H1 (cell line): ENCODE data around the gene COL11A1. TPM values are rescaled to one million over a fixed set of nuclear protein-coding genes. Genes with fewer than 3 reads are reported as not detected.

Experiments used
- CTCF ChIA-PET: fragments of 300-600 bp; sonication (Branson Sonifier 250); formaldehyde crosslinking; loops from one replicate; lab custom pipeline; 2021; ENCODE audit not compliant: partially characterized antibody; lab: Charles Lee
- POLR2A ChIA-PET: fragments of 300-600 bp; sonication (Branson Sonifier 250); formaldehyde crosslinking; loops from one replicate; lab custom pipeline; 2021; ENCODE audit warnings: inconsistent platforms; ENCODE audit not compliant: partially characterized antibody; lab: Charles Lee
- DNase-seq, 2 experiments: peaks; one replicate each; pipeline versions ENCODE4 v3.0.0 to v3.0.0-alpha.2; 2010 to 2022; ENCODE audit warnings: low spot score in 2 of 2, low read depth in 1 of 2, mixed read lengths in 1 of 2
- FAIRE-seq: peaks from 2 replicates; lab custom pipeline; 2011; peaks lifted over from hg19 to GRCh38; lab: Jason Lieb, UNC
- H2AFZ ChIP-seq: 2 replicates; pipeline ENCODE4 v1.8.1; 2012; ENCODE audit warnings: low read length, inconsistent platforms
- H2AK5ac ChIP-seq: 2 replicates; pipeline ENCODE4 v1.6.1; 2013; ENCODE audit warnings: low read depth, low read length
- H2BK120ac ChIP-seq: replicated peaks from 2 replicates; pipeline ENCODE3; 2013; ENCODE audit warnings: low read depth, low read length, inconsistent platforms
- H2BK12ac ChIP-seq: 2 replicates; pipeline ENCODE4 v1.6.1; 2013; ENCODE audit warnings: low read depth, low read length
- H2BK15ac ChIP-seq: 2 replicates; pipeline ENCODE4 v1.6.1; 2013; ENCODE audit warnings: low read length
- H2BK20ac ChIP-seq: 2 replicates; pipeline ENCODE4 v1.6.1; 2013; ENCODE audit warnings: low read length
- H2BK5ac ChIP-seq: 2 replicates; pipeline ENCODE4 v1.6.1; 2013; ENCODE audit warnings: low read depth, low read length
- H3K14ac ChIP-seq: 2 replicates; pipeline ENCODE4 v1.6.1; 2013; ENCODE audit warnings: inconsistent platforms; ENCODE audit not compliant: insufficient read length
- H3K18ac ChIP-seq: 2 replicates; pipeline ENCODE4 v1.6.1; 2013; ENCODE audit warnings: low read length; ENCODE audit errors: extremely low read depth
- H3K23ac ChIP-seq: 2 replicates; pipeline ENCODE4 v1.6.1; 2013; ENCODE audit warnings: inconsistent platforms; ENCODE audit not compliant: insufficient read length
- H3K23me2 ChIP-seq: 2 replicates; pipeline ENCODE4 v1.6.1; 2013; ENCODE audit warnings: low read depth, low read length
- H3K27ac ChIP-seq: 2 replicates; pipeline ENCODE4 v1.6.1; 2011; ENCODE audit warnings: low read depth, low read length, inconsistent platforms
- H3K27me3 ChIP-seq, 4 experiments: replicated peaks in 1 of 4; 1 replicate in 1 of 4; 2 replicates in 3 of 4; pipeline versions ENCODE4 v1.6.1 to v1.8.1; 2011 to 2013; ENCODE audit warnings: low read length in 3 of 4, mild to moderate bottlenecking in 3 of 4, inconsistent platforms in 2 of 4, mixed read lengths in 2 of 4, moderate library complexity in 1 of 4; ENCODE audit not compliant: control insufficient read depth in 3 of 4, insufficient read depth in 3 of 4; ENCODE audit errors: extremely low read depth in 1 of 4
- H3K36me3 ChIP-seq, 4 experiments: 2 replicates each; pipeline versions ENCODE4 v1.6.1 to v1.8.1; 2011 to 2013; ENCODE audit warnings: mild to moderate bottlenecking in 4 of 4, low read length in 3 of 4, moderate library complexity in 2 of 4, control low read depth in 1 of 4, inconsistent platforms in 1 of 4; ENCODE audit not compliant: insufficient read depth in 4 of 4, control insufficient read depth in 2 of 4
- H3K4ac ChIP-seq: replicated peaks from 2 replicates; pipeline ENCODE3; 2013; ENCODE audit warnings: low read length, low read depth, mixed read lengths, inconsistent platforms; ENCODE audit not compliant: insufficient read length
- H3K4me1 ChIP-seq, 4 experiments: replicated peaks in 1 of 4; 1 replicate in 1 of 4; 2 replicates in 3 of 4; pipeline versions ENCODE4 v1.6.1 to v1.8.1; 2011 to 2013; ENCODE audit warnings: low read length in 3 of 4, inconsistent platforms in 2 of 4, mixed read lengths in 1 of 4; ENCODE audit not compliant: insufficient read depth in 4 of 4, control insufficient read depth in 3 of 4
- H3K4me2 ChIP-seq, 2 experiments: 2 replicates each; pipeline versions ENCODE4 v1.6.1 to v1.8.1; 2011 to 2013; ENCODE audit warnings: low read depth in 2 of 2, low read length in 2 of 2, control low read depth in 1 of 2, inconsistent platforms in 1 of 2, mild to moderate bottlenecking in 1 of 2; ENCODE audit not compliant: insufficient read depth in 1 of 2
- H3K4me3 ChIP-seq, 4 experiments: fragments of 200-600, 300-600 bp in 1 of 4; sonication (generic), shearing (Covaris generic), sonication (Bioruptor Twin) in 1 of 4; 2 replicates each; pipeline versions ENCODE4 v1.5.1 to v1.8.1; 2011 to 2016; ENCODE audit warnings: low read length in 4 of 4, low read depth in 3 of 4, control low read depth in 2 of 4, inconsistent platforms in 2 of 4, mild to moderate bottlenecking in 2 of 4, mixed read lengths in 1 of 4, moderate library complexity in 1 of 4; ENCODE audit not compliant: insufficient read depth in 2 of 4; ENCODE audit errors: extremely low read depth in 1 of 4
- H3K56ac ChIP-seq: replicated peaks from 2 replicates; pipeline ENCODE3; 2013; ENCODE audit warnings: low read depth, mild to moderate bottlenecking, mixed read lengths, low read length, inconsistent platforms; ENCODE audit not compliant: insufficient read length
- H3K79me1 ChIP-seq: 2 replicates; pipeline ENCODE4 v1.6.1; 2013; ENCODE audit warnings: low read depth, low read length, control low read depth
- H3K79me2 ChIP-seq, 2 experiments: 2 replicates each; pipeline versions ENCODE4 v1.6.1 to v1.8.1; 2012 to 2013; ENCODE audit warnings: low read length in 2 of 2, mild to moderate bottlenecking in 2 of 2, inconsistent platforms in 1 of 2; ENCODE audit not compliant: insufficient read depth in 2 of 2, control insufficient read depth in 1 of 2
- H3K9ac ChIP-seq, 4 experiments: replicated peaks in 1 of 4; 1 replicate in 1 of 4; 2 replicates in 3 of 4; pipeline versions ENCODE4 v1.6.1 to v1.8.1; 2011 to 2013; ENCODE audit warnings: low read depth in 3 of 4, low read length in 3 of 4, control low read depth in 2 of 4, mild to moderate bottlenecking in 2 of 4, moderate library complexity in 2 of 4, inconsistent platforms in 1 of 4; ENCODE audit errors: extremely low read depth in 1 of 4
- H3K9me3 ChIP-seq, 2 experiments: 2 replicates each; pipeline versions ENCODE4 v1.6.1 to v1.8.1; 2012 to 2013; ENCODE audit warnings: mild to moderate bottlenecking in 2 of 2, moderate library complexity in 2 of 2, control low read depth in 1 of 2, inconsistent platforms in 1 of 2, low read depth in 1 of 2, low read length in 1 of 2, mixed read lengths in 1 of 2; ENCODE audit not compliant: insufficient read depth in 2 of 2
- H4K20me1 ChIP-seq, 2 experiments: replicated peaks in 1 of 2; 2 replicates each; pipeline versions ENCODE3 to v1.8.1; 2011 to 2013; ENCODE audit warnings: inconsistent platforms in 2 of 2, low read length in 2 of 2, mild to moderate bottlenecking in 1 of 2; ENCODE audit not compliant: insufficient read depth in 2 of 2, control insufficient read depth in 1 of 2
- H4K5ac ChIP-seq: 2 replicates; pipeline ENCODE4 v1.6.1; 2013; ENCODE audit warnings: low read length, low read depth, mixed read lengths, inconsistent platforms; ENCODE audit not compliant: insufficient read length
- H4K8ac ChIP-seq: 2 replicates; pipeline ENCODE4 v1.8.0; 2013; ENCODE audit warnings: mild to moderate bottlenecking, moderate library complexity, low read length, inconsistent platforms; ENCODE audit not compliant: insufficient read depth; ENCODE audit errors: extremely low read depth
- H4K91ac ChIP-seq: replicated peaks from 2 replicates; pipeline ENCODE3; 2013; ENCODE audit warnings: low read length, mixed read lengths, inconsistent platforms; ENCODE audit not compliant: insufficient read length
- EZH2 ChIP-seq: fragments of 200-600 bp; sonication (generic); IDR thresholded peaks from 2 replicates; pipeline ENCODE4 v1.7.1; 2012; ENCODE audit warnings: low read depth, mild to moderate bottlenecking, moderate library complexity, low read length, inconsistent platforms; ENCODE audit not compliant: severe bottlenecking
- NRF1 ChIP-seq: IDR thresholded peaks from 2 replicates; pipeline ENCODE4 v1.6.1; 2011; ENCODE audit warnings: mild to moderate bottlenecking, low read depth, low read length, improper control_type of control experiment
- POLR2A ChIP-seq, 2 experiments: IDR thresholded peaks; 1 replicate in 1 of 2; 2 replicates in 1 of 2; pipeline ENCODE4 v1.6.1; 2011; ENCODE audit warnings: low read depth in 2 of 2, low read length in 2 of 2, mild to moderate bottlenecking in 2 of 2; ENCODE audit errors: control extremely low read depth in 1 of 2
- SIN3A ChIP-seq, 2 experiments: IDR thresholded peaks in 1 of 2; conservative IDR thresholded peaks in 1 of 2; 2 replicates each; pipeline ENCODE4 v1.6.1; 2011 to 2012; ENCODE audit warnings: low read length in 2 of 2, improper control_type of control experiment in 1 of 2, low read depth in 1 of 2, mild to moderate bottlenecking in 1 of 2
- WGBS, 2 experiments: shearing (Covaris generic) in 1 of 2; methylation state at CpG; one replicate each; pipeline versions ENCODE4 v1.1.6 to v1.1.7; 2013 to 2015; ENCODE audit warnings: low lambda C conversion rate in 2 of 2, mixed read lengths in 2 of 2, inconsistent platforms in 1 of 2, low coverage in 1 of 2, missing lambda C conversion rate in 1 of 2; ENCODE audit not compliant: insufficient replicate concordance in 2 of 2, insufficient coverage in 1 of 2, insufficient read length in 1 of 2; ENCODE audit errors: extremely low coverage in 1 of 2, missing lambda C conversion rate in 1 of 2; 5-methylcytosine and 5-hydroxymethylcytosine counted together
- polyA plus RNA-seq, 7 experiments: library from polyadenylated mRNA; depleted of rRNA in 3 of 7; stranded (reverse) in 5 of 7; unstranded in 2 of 7; fragments of >200 nt in 5 of 7; fragments of 200-250 nt in 2 of 7; gene quantifications; 1 replicate in 5 of 7; 2 replicates in 1 of 7; 4 replicates in 1 of 7; pipeline versions ENCODE4 v1.2.1 to v1.2.3, GENCODE V29; 2011 to 2013; ENCODE audit warnings: missing spikeins in 2 of 7, mixed read lengths in 2 of 7
- total RNA-seq: library from RNA; stranded (reverse); fragmentation: NEBNext Ultra II Directional; extraction: Animal tissue kit (Norgen Biotek cat#: 25700); gene quantifications from 2 replicates; pipeline ENCODE4 v1.2.1, GENCODE V29; 2021

Gene COL11A1
- total and polyA plus RNA-seq, 2 of the 8 experiments (the other 6 are each of a cell fraction or from before 2014, with no cell fraction given): 4.0 to 27.9 TPM

- H3K23me2 ChIP-seq: no peaks in the 10 kb centered on the region
- no peaks in the 10 kb centered on the region for H3K9me3 ChIP-seq
- H3K56ac ChIP-seq: no peak overlapping the region
- POLR2A ChIA-PET: no interaction called here
- H2BK12ac ChIP-seq: no peak overlapping the region
- H3K27me3 ChIP-seq: no peaks in the 10 kb centered on the region
- H4K8ac ChIP-seq: no peak overlapping the region
- no peak overlapping the region for H2BK5ac ChIP-seq
- no peak overlapping the region for H2AK5ac ChIP-seq
- no peak overlapping the region for H3K4me2 ChIP-seq
- H3K79me2 ChIP-seq: no peaks in the 10 kb centered on the region
- H3K79me1 ChIP-seq: no peaks in the 10 kb centered on the region
- H3K4ac ChIP-seq: no peak overlapping the region
- H2BK15ac ChIP-seq: no peak overlapping the region
- no peak overlapping the region for H4K5ac ChIP-seq
- H3K4me1 ChIP-seq: no peaks in the 10 kb centered on the region
- FAIRE-seq: no peak
- no peak overlapping the region for H3K4me3 ChIP-seq
- no peak overlapping the region for H2AFZ ChIP-seq
- TF ChIP-seq NRF1 (no peak), EZH2 (no peak), SIN3A (conservative IDR thresholded peaks at IDR 0.05 in 1 of 2, IDR thresholded peaks at IDR 0.05 in 1 of 2; ENCODE audit: low read depth in 1 of 2, low read length in 2 of 2) (no peak), POLR2A (IDR thresholded peaks at IDR 0.05; ENCODE audit: control extremely low read depth in 1 of 2, low read depth in 2 of 2, low read length in 2 of 2) (no peak)
- H3K14ac ChIP-seq: no peak overlapping the region
- no peak overlapping the region for H3K27ac ChIP-seq
- no peak overlapping the region for H2BK20ac ChIP-seq
- no peak overlapping the region for H3K9ac ChIP-seq
- H3K23ac ChIP-seq: no peak overlapping the region
- no peak overlapping the region for H4K91ac ChIP-seq
- 79% methylated on average over 2 of the region's 2 CpGs; no CpG with 5 or more reads in 1 of the 2 experiments for WGBS, 2 experiments
- CTCF ChIA-PET: interaction anchor here (0.7 to 2.1 kb wide), 5 partner anchors 11 to 116 kb away, joined by 3 to 4 read pairs (median 3); no protein-coding TSS in a partner anchor
- H3K18ac ChIP-seq: no peak overlapping the region
- DNase-seq: no peak
- H2BK120ac ChIP-seq: no peak overlapping the region
- no peaks in the 10 kb centered on the region for H3K36me3 ChIP-seq
- no peaks in the 10 kb centered on the region for H4K20me1 ChIP-seq
Observed at GRCh38 chr1:103120981-103121380, 12.7 kb upstream of the COL11A1 start.
